ENCODE measurements around the gene FRMD4A.

FRMD4A gene

DNA sequence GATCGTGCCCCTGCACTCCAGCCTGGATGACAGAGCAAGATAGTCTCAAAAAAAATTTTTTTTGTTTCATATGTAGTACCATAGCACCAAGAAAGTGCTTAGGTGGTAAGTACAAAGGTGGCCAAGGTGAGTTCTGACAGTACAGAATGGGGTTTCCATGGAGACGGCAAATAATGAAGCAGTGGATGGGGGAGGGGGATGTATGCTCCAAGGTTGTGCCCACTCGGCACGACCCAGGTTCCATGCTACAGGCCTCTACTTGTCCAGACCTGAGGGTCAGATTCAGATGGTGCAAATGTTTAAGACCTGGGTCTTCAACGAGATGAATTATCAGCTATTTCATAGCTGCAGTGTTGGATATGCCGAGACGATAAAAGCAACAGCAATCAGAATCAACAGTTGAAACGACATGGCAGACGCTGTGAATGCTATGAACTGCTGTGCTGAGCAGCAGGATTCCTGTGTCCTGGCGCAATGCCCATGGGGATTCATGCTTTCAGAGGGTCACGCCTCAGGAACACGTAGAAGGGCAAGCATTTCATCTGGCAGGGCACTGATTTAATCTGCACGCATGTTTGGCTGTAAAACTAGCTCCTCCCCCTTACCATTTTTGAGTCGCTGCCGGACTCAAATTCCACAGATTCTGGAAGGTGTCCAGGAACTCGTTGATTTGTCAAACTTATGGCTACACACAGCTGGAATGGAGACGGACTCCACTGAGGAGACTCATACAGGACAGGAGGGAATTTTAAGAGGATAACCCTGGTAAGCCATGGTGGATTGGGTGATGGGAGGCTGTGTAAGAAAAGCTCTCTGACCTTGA is 256.5 kb downstream of the FRMD4A start:
- Histone ChIP-seq H2BK5ac (ENCODE audit: low read length) (no peak overlapping the region), H3K4me1 (ENCODE audit: control insufficient read depth in 2 of 2, insufficient read depth in 1 of 2, low read depth in 1 of 2, low read length in 2 of 2) (peaks cover 4% of the 10 kb centered on the region in 2 donors), H3K27ac (replicated peaks; ENCODE audit: low read length) (no peak overlapping the region), H3K9me3 (replicated peaks in 1 of 2; ENCODE audit: control insufficient read depth in 2 of 2, insufficient read depth in 1 of 2, low read depth in 1 of 2, low read length in 2 of 2) (peaks cover 4 to 11% of the 10 kb centered on the region in 2 donors), H3K4ac (ENCODE audit: low read length) (no peak overlapping the region), H2BK15ac (ENCODE audit: low read length) (no peak overlapping the region), H3K36me3 (replicated peaks in 1 of 2; ENCODE audit: control insufficient read depth in 2 of 2, insufficient read depth in 2 of 2, low read length in 2 of 2) (no peaks in the 10 kb centered on the region), H3K18ac (ENCODE audit: low read length) (no peak overlapping the region), H2BK12ac (ENCODE audit: low read length) (no peak overlapping the region), H3K4me2 (ENCODE audit: insufficient read depth, low read length, poor library complexity, severe bottlenecking) (no peak overlapping the region), H4K8ac (ENCODE audit: low read depth, low read length) (no peak overlapping the region), H3K23ac (ENCODE audit: low read depth, low read length, poor library complexity) (no peak overlapping the region), H2AFZ (ENCODE audit: low read length) (no peak overlapping the region), H3K4me3 (ENCODE audit: low read length in 2 of 2) (no peak overlapping the region), H3K14ac (ENCODE audit: low read length) (no peak overlapping the region), H3K79me1 (ENCODE audit: low read depth, low read length) (no peaks in the 10 kb centered on the region), H4K91ac (ENCODE audit: low read depth, low read length, poor library complexity) (no peak overlapping the region), H3K9ac (ENCODE audit: low read depth, low read length, poor library complexity) (no peak overlapping the region), H3K27me3 (ENCODE audit: control insufficient read depth in 3 of 3, insufficient read depth in 3 of 3, low read depth in 1 of 3, low read length in 3 of 3) (no peaks in the 10 kb centered on the region), H2BK120ac (ENCODE audit: low read depth, low read length) (no peak overlapping the region), H2AK5ac (ENCODE audit: low read depth, low read length) (no peak overlapping the region)
- WGBS, 2 donors (ENCODE audit: extremely low coverage in 2 of 2, insufficient read length in 2 of 2, insufficient replicate concordance in 1 of 2): no CpG with 5 or more reads among the region's 17 CpGs
- no peak for DNase-seq (ENCODE audit: low spot score)

GRCh38 chr10:14072541-14072940 is 258.2 kb downstream of the FRMD4A start:
- Histone ChIP-seq H3K18ac (ENCODE audit: low read length) (no peak overlapping the region), H2BK12ac (ENCODE audit: low read length) (no peak overlapping the region), H3K4me3 (ENCODE audit: low read length in 2 of 2) (no peak overlapping the region), H2AK5ac (ENCODE audit: low read depth, low read length) (no peak overlapping the region), H3K27me3 (ENCODE audit: control insufficient read depth in 3 of 3, insufficient read depth in 3 of 3, low read depth in 1 of 3, low read length in 3 of 3) (no peaks in the 10 kb centered on the region), H3K27ac (replicated peaks; ENCODE audit: low read length) (no peak overlapping the region), H2BK120ac (ENCODE audit: low read depth, low read length) (no peak overlapping the region), H2BK5ac (ENCODE audit: low read length) (no peak overlapping the region), H3K9me3 (replicated peaks in 1 of 2; ENCODE audit: control insufficient read depth in 2 of 2, insufficient read depth in 1 of 2, low read depth in 1 of 2, low read length in 2 of 2) (peaks cover 0 to 4% of the 10 kb centered on the region in 2 donors), H2BK15ac (ENCODE audit: low read length) (no peak overlapping the region), H3K4ac (ENCODE audit: low read length) (no peak overlapping the region), H4K8ac (ENCODE audit: low read depth, low read length) (no peak overlapping the region), H3K79me1 (ENCODE audit: low read depth, low read length) (no peaks in the 10 kb centered on the region), H2AFZ (ENCODE audit: low read length) (no peak overlapping the region), H3K4me2 (ENCODE audit: insufficient read depth, low read length, poor library complexity, severe bottlenecking) (no peak overlapping the region), H4K91ac (ENCODE audit: low read depth, low read length, poor library complexity) (no peak overlapping the region), H3K36me3 (replicated peaks in 1 of 2; ENCODE audit: control insufficient read depth in 2 of 2, insufficient read depth in 2 of 2, low read length in 2 of 2) (no peaks in the 10 kb centered on the region), H3K14ac (ENCODE audit: low read length) (no peak overlapping the region), H3K4me1 (ENCODE audit: control insufficient read depth in 2 of 2, insufficient read depth in 1 of 2, low read depth in 1 of 2, low read length in 2 of 2) (peaks cover 4% of the 10 kb centered on the region in 2 donors), H3K9ac (ENCODE audit: low read depth, low read length, poor library complexity) (no peak overlapping the region), H3K23ac (ENCODE audit: low read depth, low read length, poor library complexity) (no peak overlapping the region)
- DNase-seq (ENCODE audit: low spot score): no peak
- no CpG with 5 or more reads among the region's 3 CpGs for WGBS, 2 donors (ENCODE audit: extremely low coverage in 2 of 2, insufficient read length in 2 of 2, insufficient replicate concordance in 1 of 2)

- H3K4ac ChIP-seq (ENCODE audit: low read length): no peak overlapping the region
- no peak overlapping the region for H2BK5ac ChIP-seq (ENCODE audit: low read length)
- H4K91ac ChIP-seq (ENCODE audit: low read depth, low read length, poor library complexity): no peak overlapping the region
- no peak overlapping the region for H2BK15ac ChIP-seq (ENCODE audit: low read length)
- H3K23ac ChIP-seq (ENCODE audit: low read depth, low read length, poor library complexity): no peak overlapping the region
- no peak overlapping the region for H3K18ac ChIP-seq (ENCODE audit: low read length)
- no CpG with 5 or more reads among the region's 4 CpGs for WGBS, 2 donors (ENCODE audit: extremely low coverage in 2 of 2, insufficient read length in 2 of 2, insufficient replicate concordance in 1 of 2)
- H3K27ac ChIP-seq (replicated peaks; ENCODE audit: low read length): no peak overlapping the region
- H4K8ac ChIP-seq (ENCODE audit: low read depth, low read length): no peak overlapping the region
- H3K9me3 ChIP-seq (replicated peaks in 1 of 2; ENCODE audit: control insufficient read depth in 2 of 2, insufficient read depth in 1 of 2, low read depth in 1 of 2, low read length in 2 of 2): peaks cover 0 to 4% of the 10 kb centered on the region in 2 donors
- no peak overlapping the region for H2BK12ac ChIP-seq (ENCODE audit: low read length)
- no peaks in the 10 kb centered on the region for H3K27me3 ChIP-seq (ENCODE audit: control insufficient read depth in 3 of 3, insufficient read depth in 3 of 3, low read depth in 1 of 3, low read length in 3 of 3)
- H2AK5ac ChIP-seq (ENCODE audit: low read depth, low read length): no peak overlapping the region
- H3K4me2 ChIP-seq (ENCODE audit: insufficient read depth, low read length, poor library complexity, severe bottlenecking): no peak overlapping the region
- no peak overlapping the region for H3K9ac ChIP-seq (ENCODE audit: low read depth, low read length, poor library complexity)
- no peaks in the 10 kb centered on the region for H3K79me1 ChIP-seq (ENCODE audit: low read depth, low read length)
- H3K14ac ChIP-seq (ENCODE audit: low read length): no peak overlapping the region
- no peak overlapping the region for H2BK120ac ChIP-seq (ENCODE audit: low read depth, low read length)
- no peak overlapping the region for H3K4me3 ChIP-seq (ENCODE audit: low read length in 2 of 2)
- H2AFZ ChIP-seq (ENCODE audit: low read length): no peak overlapping the region
- H3K4me1 ChIP-seq (ENCODE audit: control insufficient read depth in 2 of 2, insufficient read depth in 1 of 2, low read depth in 1 of 2, low read length in 2 of 2): peaks cover 4% of the 10 kb centered on the region in 2 donors
- DNase-seq (ENCODE audit: low spot score): no peak
- H3K36me3 ChIP-seq (replicated peaks in 1 of 2; ENCODE audit: control insufficient read depth in 2 of 2, insufficient read depth in 2 of 2, low read length in 2 of 2): no peaks in the 10 kb centered on the region
These were observed 258.8 kb downstream of the FRMD4A start for GRCh38 chr10:14071956-14072355.

DNA sequence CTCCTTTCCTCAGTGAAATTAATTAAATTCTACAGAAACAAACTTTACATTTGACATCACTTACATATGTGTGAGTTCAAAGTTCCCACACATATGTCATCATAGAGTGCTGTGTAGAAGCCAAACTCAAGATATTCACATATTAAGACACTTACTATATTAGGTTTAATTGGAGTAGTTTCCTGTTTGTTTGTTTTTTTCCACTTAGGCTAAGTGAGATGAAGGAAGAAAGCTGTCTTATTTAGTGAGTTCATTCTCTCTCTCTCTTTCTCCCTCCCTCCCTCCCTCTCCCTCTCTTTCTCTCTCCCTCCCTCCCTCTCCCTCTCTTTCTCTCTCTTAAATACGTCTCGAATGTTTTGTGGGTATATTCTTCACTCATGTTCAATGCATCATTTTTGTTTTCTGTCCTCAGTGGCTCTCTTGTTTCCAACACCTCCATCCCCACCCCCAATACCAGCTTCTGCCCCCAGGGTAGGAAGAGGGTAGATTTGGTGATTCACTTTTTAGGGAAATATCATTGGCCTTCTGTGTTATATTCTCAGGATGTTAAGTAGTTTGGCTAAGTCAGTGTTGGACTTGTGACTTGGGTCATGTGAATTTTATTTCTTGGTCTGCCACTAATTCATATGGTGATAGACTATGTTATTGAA is 262.0 kb downstream of the FRMD4A start:
- Histone ChIP-seq H3K9ac (ENCODE audit: low read depth, low read length, poor library complexity) (no peak overlapping the region), H3K14ac (ENCODE audit: low read length) (no peak overlapping the region), H2BK5ac (ENCODE audit: low read length) (no peak overlapping the region), H2BK12ac (ENCODE audit: low read length) (no peak overlapping the region), H3K4me2 (ENCODE audit: insufficient read depth, low read length, poor library complexity, severe bottlenecking) (no peak overlapping the region), H3K9me3 (replicated peaks in 1 of 2; ENCODE audit: control insufficient read depth in 2 of 2, insufficient read depth in 1 of 2, low read depth in 1 of 2, low read length in 2 of 2) (peaks cover 0 to 4% of the 10 kb centered on the region in 2 donors), H3K27ac (replicated peaks; ENCODE audit: low read length) (no peak overlapping the region), H3K79me1 (ENCODE audit: low read depth, low read length) (no peaks in the 10 kb centered on the region), H3K4me1 (ENCODE audit: control insufficient read depth in 2 of 2, insufficient read depth in 1 of 2, low read depth in 1 of 2, low read length in 2 of 2) (no peaks in the 10 kb centered on the region), H4K8ac (ENCODE audit: low read depth, low read length) (no peak overlapping the region), H3K23ac (ENCODE audit: low read depth, low read length, poor library complexity) (no peak overlapping the region), H2BK15ac (ENCODE audit: low read length) (no peak overlapping the region), H2AK5ac (ENCODE audit: low read depth, low read length) (no peak overlapping the region), H2AFZ (ENCODE audit: low read length) (no peak overlapping the region), H3K18ac (ENCODE audit: low read length) (no peak overlapping the region), H3K36me3 (replicated peaks in 1 of 2; ENCODE audit: control insufficient read depth in 2 of 2, insufficient read depth in 2 of 2, low read length in 2 of 2) (no peaks in the 10 kb centered on the region), H4K91ac (ENCODE audit: low read depth, low read length, poor library complexity) (no peak overlapping the region), H3K4ac (ENCODE audit: low read length) (no peak overlapping the region), H2BK120ac (ENCODE audit: low read depth, low read length) (no peak overlapping the region), H3K27me3 (ENCODE audit: control insufficient read depth in 3 of 3, insufficient read depth in 3 of 3, low read depth in 1 of 3, low read length in 3 of 3) (no peaks in the 10 kb centered on the region), H3K4me3 (ENCODE audit: low read length in 2 of 2) (no peak overlapping the region)
- DNase-seq (ENCODE audit: low spot score): no peak
- WGBS, 2 donors (ENCODE audit: extremely low coverage in 2 of 2, insufficient read length in 2 of 2, insufficient replicate concordance in 1 of 2): 100% methylated on average over 1 of the region's 2 CpGs; no CpG with 5 or more reads in 1 of the 2 donors

Data from neuronal stem cell (in vitro differentiated cells).